ENCODE results near the gene RASGRP1.

The RASGRP1 gene

GRCh38 chr15:38477637-38478036 lies 87.0 kb downstream of the RASGRP1 start:
- Histone ChIP-seq H3K36me3 (ENCODE audit: insufficient read depth, low read length) (peaks cover 55% of the 10 kb centered on the region), H2AFZ (ENCODE audit: low read depth, low read length) (no peak overlapping the region), H3K4me1 (ENCODE audit: insufficient read depth, low read length) (no peaks in the 10 kb centered on the region), H3K27me3 (ENCODE audit: insufficient read depth, low read length) (no peaks in the 10 kb centered on the region), H3K9me3 (ENCODE audit: low read length) (no peaks in the 10 kb centered on the region), H3K4me3 (ENCODE audit: low read length) (no peak overlapping the region)

GRCh38 chr15:38476120-38476519 lies 88.5 kb downstream of the RASGRP1 start:
- Histone ChIP-seq H2AFZ (ENCODE audit: low read depth, low read length) (no peak overlapping the region), H3K36me3 (ENCODE audit: insufficient read depth, low read length) (peaks cover 49% of the 10 kb centered on the region), H3K4me3 (ENCODE audit: low read length) (no peak overlapping the region), H3K27me3 (ENCODE audit: insufficient read depth, low read length) (no peaks in the 10 kb centered on the region), H3K9me3 (ENCODE audit: low read length) (no peaks in the 10 kb centered on the region), H3K4me1 (ENCODE audit: insufficient read depth, low read length) (no peaks in the 10 kb centered on the region)

GRCh38 chr15:38475361-38475760 lies 89.3 kb downstream of the RASGRP1 start:
- no peak overlapping the region for H3K4me3 ChIP-seq (ENCODE audit: low read length)
- no peaks in the 10 kb centered on the region for H3K9me3 ChIP-seq (ENCODE audit: low read length)
- no peaks in the 10 kb centered on the region for H3K4me1 ChIP-seq (ENCODE audit: insufficient read depth, low read length)
- H2AFZ ChIP-seq (ENCODE audit: low read depth, low read length) = no peak overlapping the region
- peaks cover 49% of the 10 kb centered on the region for H3K36me3 ChIP-seq (ENCODE audit: insufficient read depth, low read length)
- H3K27me3 ChIP-seq (ENCODE audit: insufficient read depth, low read length) = no peaks in the 10 kb centered on the region

GRCh38 chr15:38474155-38474757 lies 90.4 kb downstream of the RASGRP1 start:
- Histone ChIP-seq H3K4me3 (ENCODE audit: low read length) (no peak overlapping the region), H3K4me1 (ENCODE audit: insufficient read depth, low read length) (no peaks in the 10 kb centered on the region), H3K36me3 (ENCODE audit: insufficient read depth, low read length) (peaks cover 55% of the 10 kb centered on the region), H3K9me3 (ENCODE audit: low read length) (no peaks in the 10 kb centered on the region), H2AFZ (ENCODE audit: low read depth, low read length) (no peak overlapping the region), H3K27me3 (ENCODE audit: insufficient read depth, low read length) (no peaks in the 10 kb centered on the region)

GRCh38 chr15:38471974-38472373 lies 92.6 kb downstream of the RASGRP1 start:
- H3K36me3 ChIP-seq (ENCODE audit: insufficient read depth, low read length) = peaks cover 53% of the 10 kb centered on the region
- no peaks in the 10 kb centered on the region for H3K27me3 ChIP-seq (ENCODE audit: insufficient read depth, low read length)
- no peaks in the 10 kb centered on the region for H3K9me3 ChIP-seq (ENCODE audit: low read length)
- no peak overlapping the region for H2AFZ ChIP-seq (ENCODE audit: low read depth, low read length)
- no peak overlapping the region for H3K4me3 ChIP-seq (ENCODE audit: low read length)
- no peaks in the 10 kb centered on the region for H3K4me1 ChIP-seq (ENCODE audit: insufficient read depth, low read length)

GRCh38 chr15:38470816-38471215 lies 93.8 kb downstream of the RASGRP1 start:
- no peaks in the 10 kb centered on the region for H3K4me1 ChIP-seq (ENCODE audit: insufficient read depth, low read length)
- no peaks in the 10 kb centered on the region for H3K27me3 ChIP-seq (ENCODE audit: insufficient read depth, low read length)
- H2AFZ ChIP-seq (ENCODE audit: low read depth, low read length) = no peak overlapping the region
- H3K36me3 ChIP-seq (ENCODE audit: insufficient read depth, low read length) = peaks cover 44% of the 10 kb centered on the region
- no peak overlapping the region for H3K4me3 ChIP-seq (ENCODE audit: low read length)
- H3K9me3 ChIP-seq (ENCODE audit: low read length) = no peaks in the 10 kb centered on the region

- H2AFZ ChIP-seq (ENCODE audit: low read depth, low read length) = no peak overlapping the region
Measured at GRCh38 chr15:38464675-38465074, 99.9 kb downstream of the RASGRP1 start.

GRCh38 chr15:38463893-38464292 lies 100.7 kb downstream of the RASGRP1 start:
- H3K27me3 ChIP-seq (ENCODE audit: insufficient read depth, low read length) = no peaks in the 10 kb centered on the region
- no peaks in the 10 kb centered on the region for H3K9me3 ChIP-seq (ENCODE audit: low read length)
- H3K36me3 ChIP-seq (ENCODE audit: insufficient read depth, low read length) = peaks cover 12% of the 10 kb centered on the region
- H3K4me1 ChIP-seq (ENCODE audit: insufficient read depth, low read length) = no peaks in the 10 kb centered on the region
- H3K4me3 ChIP-seq (ENCODE audit: low read length) = no peak overlapping the region
- H2AFZ ChIP-seq (ENCODE audit: low read depth, low read length) = no peak overlapping the region

More at GRCh38 chr15:38464675-38465074, 99.9 kb downstream of the RASGRP1 start:
- Histone ChIP-seq H3K27me3 (ENCODE audit: insufficient read depth, low read length) (no peaks in the 10 kb centered on the region), H3K9me3 (ENCODE audit: low read length) (no peaks in the 10 kb centered on the region), H3K36me3 (ENCODE audit: insufficient read depth, low read length) (peaks cover 13% of the 10 kb centered on the region), H3K4me1 (ENCODE audit: insufficient read depth, low read length) (no peaks in the 10 kb centered on the region), H3K4me3 (ENCODE audit: low read length) (no peak overlapping the region)

GRCh38 chr15:38461066-38461833 lies 103.4 kb downstream of the RASGRP1 start:
- no peaks in the 10 kb centered on the region for H3K4me1 ChIP-seq (ENCODE audit: insufficient read depth, low read length)

GRCh38 chr15:38460543-38460942 lies 104.1 kb downstream of the RASGRP1 start:
- Histone ChIP-seq H3K36me3 (ENCODE audit: insufficient read depth, low read length) (no peaks in the 10 kb centered on the region), H3K27me3 (ENCODE audit: insufficient read depth, low read length) (no peaks in the 10 kb centered on the region), H3K4me1 (ENCODE audit: insufficient read depth, low read length) (peaks cover under 1% of the 10 kb centered on the region), H3K4me3 (ENCODE audit: low read length) (no peak overlapping the region), H2AFZ (ENCODE audit: low read depth, low read length) (no peak overlapping the region), H3K9me3 (ENCODE audit: low read length) (no peaks in the 10 kb centered on the region)

More at GRCh38 chr15:38461066-38461833, 103.4 kb downstream of the RASGRP1 start:
- H2AFZ ChIP-seq (ENCODE audit: low read depth, low read length) = no peak overlapping the region
- H3K4me3 ChIP-seq (ENCODE audit: low read length) = no peak overlapping the region
- no peaks in the 10 kb centered on the region for H3K9me3 ChIP-seq (ENCODE audit: low read length)
- H3K36me3 ChIP-seq (ENCODE audit: insufficient read depth, low read length) = no peaks in the 10 kb centered on the region
- H3K27me3 ChIP-seq (ENCODE audit: insufficient read depth, low read length) = no peaks in the 10 kb centered on the region

GRCh38 chr15:38459480-38459879 lies 105.1 kb downstream of the RASGRP1 start:
- Histone ChIP-seq H3K36me3 (ENCODE audit: insufficient read depth, low read length) (no peaks in the 10 kb centered on the region), H3K9me3 (ENCODE audit: low read length) (no peaks in the 10 kb centered on the region), H3K4me3 (ENCODE audit: low read length) (no peak overlapping the region), H3K27me3 (ENCODE audit: insufficient read depth, low read length) (no peaks in the 10 kb centered on the region), H3K4me1 (ENCODE audit: insufficient read depth, low read length) (peaks cover 8% of the 10 kb centered on the region), H2AFZ (ENCODE audit: low read depth, low read length) (no peak overlapping the region)

- H3K27me3 ChIP-seq (ENCODE audit: insufficient read depth, low read length) = no peaks in the 10 kb centered on the region
- H3K4me1 ChIP-seq (ENCODE audit: insufficient read depth, low read length) = peaks cover 8% of the 10 kb centered on the region
- no peaks in the 10 kb centered on the region for H3K36me3 ChIP-seq (ENCODE audit: insufficient read depth, low read length)
- H3K9me3 ChIP-seq (ENCODE audit: low read length) = no peaks in the 10 kb centered on the region
- H3K4me3 ChIP-seq (ENCODE audit: low read length) = no peak overlapping the region
- H2AFZ ChIP-seq (ENCODE audit: low read depth, low read length) = no peak overlapping the region
Measured at GRCh38 chr15:38458646-38459045, 106.0 kb downstream of the RASGRP1 start.

GRCh38 chr15:38455092-38455491 lies 109.5 kb downstream of the RASGRP1 start:
- Histone ChIP-seq H3K27me3 (ENCODE audit: insufficient read depth, low read length) (no peaks in the 10 kb centered on the region), H3K4me1 (ENCODE audit: insufficient read depth, low read length) (peaks cover 11% of the 10 kb centered on the region), H2AFZ (ENCODE audit: low read depth, low read length) (peak overlapping the region; percentile 79), H3K36me3 (ENCODE audit: insufficient read depth, low read length) (no peaks in the 10 kb centered on the region), H3K9me3 (ENCODE audit: low read length) (no peaks in the 10 kb centered on the region), H3K4me3 (ENCODE audit: low read length) (peak overlapping the region; percentile 72)

All from neuron (in vitro differentiated cells).